ENCODE results near the gene COL15A1. TPM values are rescaled to one million over a fixed set of nuclear protein-coding genes. Genes with fewer than 3 reads are reported as not detected.

COL15A1 gene
- total and polyA plus RNA-seq, 2 of the 8 experiments (the other 6 are each of a cell fraction or from before 2014, with no cell fraction given), result 0.12 to 0.15 TPM

DNA sequence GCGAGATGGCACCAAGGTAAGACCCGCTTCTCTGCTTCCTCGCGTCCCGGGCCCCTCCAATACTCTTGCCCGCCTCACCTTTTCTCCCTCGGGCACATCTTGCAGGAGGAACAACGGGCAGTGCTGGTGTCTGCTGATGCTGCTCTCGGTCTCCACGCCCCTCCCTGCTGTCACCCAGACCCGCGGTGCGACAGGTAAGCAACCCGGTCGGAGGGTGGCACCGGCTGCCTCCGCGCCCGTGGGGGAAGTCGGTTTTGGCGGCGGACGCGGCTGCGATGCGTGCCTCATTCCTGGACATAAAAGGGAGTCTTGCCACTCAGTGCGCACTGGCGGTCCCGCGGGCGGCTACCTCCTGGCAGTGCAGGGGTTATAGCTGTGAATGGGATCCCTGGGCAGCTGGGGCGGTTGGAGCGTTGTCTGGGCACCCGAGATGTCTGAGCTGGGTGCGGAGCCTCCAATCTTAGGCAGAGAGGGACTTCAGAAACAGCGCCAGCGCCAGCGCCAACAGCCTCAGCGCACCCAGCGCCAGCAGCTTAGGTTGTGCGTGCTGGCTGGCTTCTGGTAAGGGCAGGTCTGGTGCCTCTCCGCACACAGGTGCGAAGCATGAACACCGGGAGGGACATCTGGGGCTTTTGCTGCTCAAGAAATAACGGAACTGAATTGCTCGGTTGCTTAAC, 488 bp downstream of the COL15A1 start (continued):
- TF ChIP-seq, protein P1, sequence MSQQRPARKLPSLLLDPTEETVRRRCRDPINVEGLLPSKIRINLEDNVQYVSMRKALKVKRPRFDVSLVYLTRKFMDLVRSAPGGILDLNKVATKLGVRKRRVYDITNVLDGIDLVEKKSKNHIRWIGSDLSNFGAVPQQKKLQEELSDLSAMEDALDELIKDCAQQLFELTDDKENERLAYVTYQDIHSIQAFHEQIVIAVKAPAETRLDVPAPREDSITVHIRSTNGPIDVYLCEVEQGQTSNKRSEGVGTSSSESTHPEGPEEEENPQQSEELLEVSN (IDR thresholded peaks at IDR 0.05), result peak; percentile 84
- TF ChIP-seq POLR2AphosphoS5 (IDR thresholded peaks at IDR 0.05; ENCODE audit: low read depth, low read length) (no peak), KDM4A (IDR thresholded peaks at IDR 0.05; ENCODE audit: low read depth, low read length, severe bottlenecking) (peak; percentile 97)
- TF ChIP-seq, protein P2, sequence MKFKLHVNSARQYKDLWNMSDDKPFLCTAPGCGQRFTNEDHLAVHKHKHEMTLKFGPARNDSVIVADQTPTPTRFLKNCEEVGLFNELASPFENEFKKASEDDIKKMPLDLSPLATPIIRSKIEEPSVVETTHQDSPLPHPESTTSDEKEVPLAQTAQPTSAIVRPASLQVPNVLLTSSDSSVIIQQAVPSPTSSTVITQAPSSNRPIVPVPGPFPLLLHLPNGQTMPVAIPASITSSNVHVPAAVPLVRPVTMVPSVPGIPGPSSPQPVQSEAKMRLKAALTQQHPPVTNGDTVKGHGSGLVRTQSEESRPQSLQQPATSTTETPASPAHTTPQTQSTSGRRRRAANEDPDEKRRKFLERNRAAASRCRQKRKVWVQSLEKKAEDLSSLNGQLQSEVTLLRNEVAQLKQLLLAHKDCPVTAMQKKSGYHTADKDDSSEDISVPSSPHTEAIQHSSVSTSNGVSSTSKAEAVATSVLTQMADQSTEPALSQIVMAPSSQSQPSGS (IDR thresholded peaks at IDR 0.05; ENCODE audit: low read length), result no peak

All from H1 (cell line).